Measurements from ENCODE around the gene LIN7B. TPM values are rescaled to one million over a fixed set of nuclear protein-coding genes. Genes with fewer than 3 reads are reported as not detected.

The LIN7B gene
- total RNA-seq, 1 donor from 2014 or later: 7.8 TPM

DNA sequence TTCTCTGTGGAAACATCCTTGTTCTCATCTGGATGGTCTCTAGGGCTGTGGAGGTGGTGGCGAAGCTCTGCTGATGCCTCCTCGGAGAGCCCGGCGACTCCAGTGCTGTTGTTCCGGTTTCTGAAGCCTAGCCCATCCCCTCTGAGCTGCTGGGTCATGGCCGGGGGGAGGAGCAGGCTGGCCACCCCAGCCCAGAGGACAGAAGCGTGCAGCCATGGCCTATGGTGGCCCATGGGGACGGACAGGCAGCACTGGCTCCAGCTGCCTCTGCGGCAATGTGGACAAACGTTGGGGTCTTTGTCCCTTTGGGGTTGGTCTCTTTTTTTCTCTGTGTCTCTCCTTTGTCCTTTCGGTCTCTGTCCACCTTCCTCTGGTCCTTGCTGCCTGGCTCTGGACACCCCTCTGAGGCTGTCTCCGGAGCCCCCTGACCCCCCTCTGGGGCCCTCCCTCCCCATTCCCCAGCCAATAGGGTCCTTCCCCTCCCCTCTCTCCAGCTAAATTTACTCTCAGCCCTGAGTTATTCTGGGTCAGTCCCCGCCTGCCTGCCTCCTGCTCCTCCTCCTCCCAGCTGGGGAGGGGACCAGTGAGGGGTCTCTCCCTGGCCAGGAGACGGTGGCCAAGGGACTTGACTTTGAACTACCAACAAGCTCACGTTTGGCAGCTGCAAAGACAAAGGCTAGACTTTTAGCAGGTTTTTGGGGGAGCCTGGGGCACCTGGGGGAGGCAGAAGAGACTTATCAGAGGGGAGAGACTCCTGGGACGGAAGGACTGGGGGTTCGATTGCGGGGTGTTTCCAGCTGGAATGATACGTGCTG, 41.0 kb downstream of the LIN7B start, which contains the start of gene HRC:
Gene HRC (minus strand): TSS at position 392 of the 815 bp plus-strand sequence. CDS start 159 bp downstream, at position 233.
- Mint-ChIP-seq H3K27ac (no peak within 1 kb of the TSS), H3K4me3 (no peak within 1 kb of the TSS), H3K36me3 (ENCODE audit: low read depth) (no peaks in the 10 kb centered on the region), H3K4me1 (ENCODE audit: low read depth) (peaks cover 9% of the 10 kb centered on the region), H3K27me3 (ENCODE audit: insufficient read depth) (peaks cover 55% of the 10 kb centered on the region), H3K9me3 (no peaks in the 10 kb centered on the region)
- intact Hi-C loops (cut with micrococcal nuclease): no loop called here
- no peak for DNase-seq (ENCODE audit: low spot score)

- Mint-ChIP-seq H3K4me3 (no peak overlapping the region), H3K4me1 (ENCODE audit: low read depth) (peaks cover 7% of the 10 kb centered on the region), H3K27me3 (ENCODE audit: insufficient read depth) (peaks cover 59% of the 10 kb centered on the region), H3K9me3 (no peaks in the 10 kb centered on the region), H3K36me3 (ENCODE audit: low read depth) (no peaks in the 10 kb centered on the region), H3K27ac (no peak overlapping the region)
- intact Hi-C loops (cut with micrococcal nuclease): no loop called here
- DNase-seq (ENCODE audit: low spot score): no peak
Observed at GRCh38 chr19:49155820-49156346, 41.7 kb downstream of the LIN7B start.

DNA sequence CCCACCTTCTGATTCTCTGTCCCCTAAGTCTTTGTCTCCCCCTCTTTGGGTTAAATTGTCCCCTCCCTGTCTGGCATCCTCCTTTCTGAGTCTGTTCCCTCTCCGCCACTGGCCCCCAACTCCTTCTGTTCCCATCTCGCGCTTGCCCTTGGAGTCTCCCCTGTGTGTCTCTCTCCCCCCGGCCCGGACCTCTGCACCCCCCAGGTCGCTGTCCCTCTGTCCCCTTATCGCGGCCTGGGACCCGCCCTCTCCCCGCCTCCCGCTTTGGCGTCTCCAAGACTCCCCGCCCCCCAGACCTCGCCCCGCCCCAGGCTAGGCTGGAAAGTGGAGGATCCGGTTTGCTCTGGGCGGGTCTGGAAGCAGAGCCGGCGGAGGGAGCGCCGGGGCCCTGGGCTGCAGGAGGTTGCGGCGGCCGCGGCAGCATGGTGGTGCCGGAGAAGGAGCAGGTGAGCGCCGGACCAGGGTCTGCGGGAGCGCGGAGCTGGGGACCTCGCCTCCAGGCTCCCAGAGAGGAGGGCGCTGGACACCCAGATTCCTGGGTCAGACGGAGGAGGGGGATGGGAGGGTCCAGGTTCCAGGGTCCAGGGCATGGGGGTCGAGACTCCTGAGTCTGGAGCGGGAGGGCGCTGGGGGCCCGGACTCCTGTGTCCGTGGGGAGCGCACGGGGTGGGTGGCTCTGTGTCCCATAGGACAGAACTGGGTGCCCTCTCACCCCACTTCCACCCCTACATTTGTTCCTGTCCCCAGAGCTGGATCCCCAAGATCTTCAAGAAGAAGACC, 43.5 kb downstream of the LIN7B start, which contains the start of gene TRPM4:
Gene TRPM4 (plus strand): TSS at position 348 of the 780 bp plus-strand sequence. CDS start 75 bp downstream, at position 423.
- peak; percentile 53 for DNase-seq (ENCODE audit: low spot score)
- H3K36me3 Mint-ChIP-seq (ENCODE audit: low read depth): no peaks in the 10 kb centered on the region
- H3K4me1 Mint-ChIP-seq (ENCODE audit: low read depth): peaks cover 7% of the 10 kb centered on the region
- intact Hi-C loops (cut with micrococcal nuclease): no loop called here
- no peaks in the 10 kb centered on the region for H3K9me3 Mint-ChIP-seq
- peaks cover 50% of the 10 kb centered on the region for H3K27me3 Mint-ChIP-seq (ENCODE audit: insufficient read depth)
- peak within 1 kb of the TSS; percentile 76 for H3K4me3 Mint-ChIP-seq
- no peak within 1 kb of the TSS for H3K27ac Mint-ChIP-seq

- no peak overlapping the region for H3K27ac Mint-ChIP-seq
- H3K36me3 Mint-ChIP-seq (ENCODE audit: low read depth): no peaks in the 10 kb centered on the region
- no peaks in the 10 kb centered on the region for H3K9me3 Mint-ChIP-seq
- peaks cover 31% of the 10 kb centered on the region for H3K27me3 Mint-ChIP-seq (ENCODE audit: insufficient read depth)
- peaks cover 7% of the 10 kb centered on the region for H3K4me1 Mint-ChIP-seq (ENCODE audit: low read depth)
- no peak overlapping the region for H3K4me3 Mint-ChIP-seq
- no peak for DNase-seq (ENCODE audit: low spot score)
- intact Hi-C loops (cut with micrococcal nuclease): no loop called here
Observed at GRCh38 chr19:49160450-49161189, 46.5 kb downstream of the LIN7B start.

- Mint-ChIP-seq H3K4me1 (ENCODE audit: low read depth) (peaks cover 7% of the 10 kb centered on the region), H3K27ac (no peak overlapping the region), H3K4me3 (no peak overlapping the region), H3K27me3 (ENCODE audit: insufficient read depth) (peaks cover 26% of the 10 kb centered on the region), H3K36me3 (ENCODE audit: low read depth) (no peaks in the 10 kb centered on the region), H3K9me3 (no peaks in the 10 kb centered on the region)
- intact Hi-C loops (cut with micrococcal nuclease): no loop called here
- no peak for DNase-seq (ENCODE audit: low spot score)
Observed at GRCh38 chr19:49161987-49162386, 47.8 kb downstream of the LIN7B start.

DNA sequence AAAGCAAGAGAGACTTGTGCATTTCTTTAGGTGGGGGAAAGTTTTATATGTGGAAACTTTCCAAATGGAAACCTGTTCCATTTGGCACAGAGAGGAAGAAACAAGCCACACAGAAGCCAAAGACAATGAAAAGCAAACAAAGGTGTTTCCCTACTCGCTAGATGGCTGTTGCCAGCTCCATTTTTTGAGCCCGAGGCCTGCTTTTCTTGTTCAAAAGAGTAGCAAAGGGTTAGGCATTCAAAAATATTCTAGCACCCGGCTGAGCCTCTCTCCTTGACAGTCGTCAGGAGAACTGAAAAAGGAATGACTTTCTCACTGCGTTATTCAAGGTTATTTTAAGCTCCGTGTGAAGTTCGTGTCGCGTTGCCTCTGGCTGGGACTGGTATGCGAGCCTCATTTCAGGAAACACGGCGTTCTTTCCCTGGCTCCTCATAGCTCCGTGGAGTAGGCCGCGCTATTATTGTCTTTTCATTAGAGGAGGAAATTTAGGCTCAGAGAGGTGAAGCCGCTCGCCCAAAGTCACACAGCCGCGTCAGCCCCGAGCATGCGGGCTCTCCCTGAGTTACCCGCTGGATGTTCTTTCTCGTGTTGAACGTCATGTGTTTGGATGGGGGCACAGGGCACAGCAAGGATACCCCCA, 51.1 kb downstream of the LIN7B start:
- intact Hi-C loops (cut with micrococcal nuclease): no loop called here
- DNase-seq (ENCODE audit: low spot score): no peak
- no peaks in the 10 kb centered on the region for H3K36me3 Mint-ChIP-seq (ENCODE audit: low read depth)
- no peak overlapping the region for H3K4me3 Mint-ChIP-seq
- H3K9me3 Mint-ChIP-seq: no peaks in the 10 kb centered on the region
- no peaks in the 10 kb centered on the region for H3K4me1 Mint-ChIP-seq (ENCODE audit: low read depth)
- no peak overlapping the region for H3K27ac Mint-ChIP-seq
- peaks cover 8% of the 10 kb centered on the region for H3K27me3 Mint-ChIP-seq (ENCODE audit: insufficient read depth)

DNA sequence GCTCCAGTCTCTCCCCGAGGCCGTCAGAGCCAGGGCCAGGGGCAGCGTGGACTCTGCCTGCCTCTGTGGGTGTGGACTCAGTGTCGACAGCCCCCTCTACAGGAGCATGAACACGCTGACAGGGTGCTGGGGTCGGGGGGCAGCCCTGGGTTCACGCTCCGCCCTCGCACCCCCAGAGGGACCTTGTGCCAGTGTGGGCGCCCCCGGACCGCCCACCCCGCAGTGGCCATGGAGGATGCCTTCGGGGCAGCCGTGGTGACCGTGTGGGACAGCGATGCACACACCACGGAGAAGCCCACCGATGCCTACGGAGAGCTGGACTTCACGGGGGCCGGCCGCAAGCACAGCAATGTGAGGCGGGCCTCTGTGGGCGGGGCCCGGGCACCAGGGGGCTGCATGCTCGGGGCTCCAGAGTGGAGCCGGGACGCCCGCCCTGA, 51.7 kb downstream of the LIN7B start:
- no peak for DNase-seq (ENCODE audit: low spot score)
- H3K9me3 Mint-ChIP-seq: no peaks in the 10 kb centered on the region
- H3K4me1 Mint-ChIP-seq (ENCODE audit: low read depth): no peaks in the 10 kb centered on the region
- H3K27me3 Mint-ChIP-seq (ENCODE audit: insufficient read depth): peaks cover 4% of the 10 kb centered on the region
- intact Hi-C loops (cut with micrococcal nuclease): no loop called here
- no peak overlapping the region for H3K27ac Mint-ChIP-seq
- H3K36me3 Mint-ChIP-seq (ENCODE audit: low read depth): no peaks in the 10 kb centered on the region
- H3K4me3 Mint-ChIP-seq: no peak overlapping the region

DNA sequence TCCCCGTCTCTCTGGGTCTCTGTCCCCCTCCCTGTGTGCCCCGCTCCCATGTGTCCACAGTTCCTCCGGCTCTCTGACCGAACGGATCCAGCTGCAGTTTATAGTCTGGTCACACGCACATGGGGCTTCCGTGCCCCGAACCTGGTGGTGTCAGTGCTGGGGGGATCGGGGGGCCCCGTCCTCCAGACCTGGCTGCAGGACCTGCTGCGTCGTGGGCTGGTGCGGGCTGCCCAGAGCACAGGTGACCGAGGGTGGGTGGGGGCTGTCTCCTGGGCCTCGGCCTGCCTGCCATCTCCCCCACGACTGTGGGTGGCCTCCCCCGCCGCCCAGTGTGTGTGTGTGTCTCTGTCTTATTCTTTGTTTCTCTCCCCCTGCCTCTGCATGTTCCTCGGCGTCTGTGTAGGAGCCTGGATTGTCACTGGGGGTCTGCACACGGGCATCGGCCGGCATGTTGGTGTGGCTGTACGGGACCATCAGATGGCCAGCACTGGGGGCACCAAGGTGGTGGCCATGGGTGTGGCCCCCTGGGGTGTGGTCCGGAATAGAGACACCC, 53.8 kb downstream of the LIN7B start:
- intact Hi-C loops (cut with micrococcal nuclease): no loop called here
- Mint-ChIP-seq H3K27ac (no peak overlapping the region), H3K27me3 (ENCODE audit: insufficient read depth) (peaks cover 1% of the 10 kb centered on the region), H3K4me1 (ENCODE audit: low read depth) (no peaks in the 10 kb centered on the region), H3K4me3 (no peak overlapping the region), H3K9me3 (no peaks in the 10 kb centered on the region), H3K36me3 (ENCODE audit: low read depth) (no peaks in the 10 kb centered on the region)
- DNase-seq (ENCODE audit: low spot score): no peak

Other genes with a start within 250 kb of the LIN7B start
- 1.4 and 1.9 TPM in 2 replicates for gene PLEKHA4, start 245.8 kb upstream of the LIN7B start, total RNA-seq
- 53.1 and 53.7 TPM in 2 replicates for gene PPP1R15A, start 241.9 kb upstream of the LIN7B start, total RNA-seq
- gene TULP2, start 215.6 kb upstream of the LIN7B start, total RNA-seq: not detected in 2 replicates
- gene NUCB1, start 214.1 kb upstream of the LIN7B start, total RNA-seq: 117 and 122 TPM in 2 replicates
- not detected in 2 replicates for gene DHDH, start 180.7 kb upstream of the LIN7B start, total RNA-seq
- 292 and 295 TPM in 2 replicates for gene BAX, start 159.5 kb upstream of the LIN7B start, total RNA-seq
- 651 and 662 TPM in 2 replicates for gene FTL, start 149.1 kb upstream of the LIN7B start, total RNA-seq
- 71.2 and 77.1 TPM in 2 replicates for gene GYS1, start 121.1 kb upstream of the LIN7B start, total RNA-seq
- 172 and 175 TPM in 2 replicates for gene RUVBL2, start 120.5 kb upstream of the LIN7B start, total RNA-seq
- gene LHB, start 97.3 kb upstream of the LIN7B start, total RNA-seq: not detected in 2 replicates
- not detected in 2 replicates for gene CGB3, start 90.0 kb upstream of the LIN7B start, total RNA-seq
- gene CGB2, start 82.5 kb upstream of the LIN7B start, total RNA-seq: not detected in 2 replicates
- gene CGB1, start 77.5 kb upstream of the LIN7B start, total RNA-seq: not detected in 2 replicates
- gene CGB5, start 70.5 kb upstream of the LIN7B start, total RNA-seq: not detected in 2 replicates
- not detected in 2 replicates for gene CGB8, start 65.3 kb upstream of the LIN7B start, total RNA-seq
- gene CGB7, start 56.6 kb upstream of the LIN7B start, total RNA-seq: not detected in 2 replicates
- gene NTF4, start 49.6 kb upstream of the LIN7B start, total RNA-seq: not detected in 2 replicates
- not detected in 2 replicates for gene KCNA7, start 41.7 kb upstream of the LIN7B start, total RNA-seq
- gene SNRNP70, start 28.9 kb upstream of the LIN7B start, total RNA-seq: 259 and 272 TPM in 2 replicates
- gene C19orf73, start 4.8 kb downstream of the LIN7B start, total RNA-seq: 2.6 and 2.9 TPM in 2 replicates
- gene PPFIA3, start 5.2 kb downstream of the LIN7B start, total RNA-seq: 5.0 TPM in 2 replicates
- not detected in 2 replicates for gene HRC, start 41.0 kb downstream of the LIN7B start, total RNA-seq
- gene TRPM4, start 43.4 kb downstream of the LIN7B start, total RNA-seq: 1.4 and 2.0 TPM in 2 replicates
- gene SLC6A16, start 210.8 kb downstream of the LIN7B start, total RNA-seq: 0.44 and 1.5 TPM in 2 replicates
- gene CD37, start 221.0 kb downstream of the LIN7B start, total RNA-seq: 129 and 138 TPM in 2 replicates
- gene TEAD2, start 248.0 kb downstream of the LIN7B start, total RNA-seq: not detected in 2 replicates
- gene DKKL1, start 249.5 kb downstream of the LIN7B start, total RNA-seq: not detected in 2 replicates

Measured in activated T-helper 1 cell treated with anti-CD3 and anti-CD28 coated beads, Interleukin-12 subunit alpha, Interleukin-12 subunit beta, Interleukin-2, Interleukin-4 antibody, amounts not matched to agents 30 ng/mL and 10 ng/mL and 1 ng/mL, durations not matched to agents 14 hours and 24 hours and 36 hours (primary cell).